ENCODE results near the gene HIP1R. TPM values are rescaled to one million over a fixed set of nuclear protein-coding genes. Genes with fewer than 3 reads are reported as not detected.

Gene HIP1R
- total and polyA plus RNA-seq, 11 donors = 14.9 to 49.5 (median 19.6) TPM

GRCh38 chr12:122845865-122846621 lies 10.8 kb downstream of the HIP1R start:
- H3K4me3 ChIP-seq = no peak overlapping the region
- TF ChIP-seq POLR2A (IDR thresholded peaks at IDR 0.05) = no peak
- no peak for TF ChIP-seq CTCF (IDR thresholded peaks at IDR 0.05)
- peaks cover 0 to 49% (median 28%) of the 10 kb centered on the region in 12 donors for H3K4me1 ChIP-seq
- H3K27me3 ChIP-seq = no peaks in the 10 kb centered on the region
- DNase-seq (no peak), ATAC-seq (no peak)
- intact Hi-C loops (cut with DNase I) = loop anchor here in 1 of 10 donors (10.0 kb wide), 1 partner anchor 51 kb away; no protein-coding TSS in a partner anchor
- no peak overlapping the region for H3K27ac ChIP-seq
- peaks cover 0 to 5% (median 0%) of the 10 kb centered on the region in 9 donors for H3K36me3 ChIP-seq
- no peaks in the 10 kb centered on the region for H3K9me3 ChIP-seq
- 83 to 88% (median 84%) methylated on average over 10 to 14 of the region's 14 CpGs for WGBS, 4 donors

- no peak for ATAC-seq
- intact Hi-C loops (cut with DNase I) = loop anchor here in 1 of 10 donors (10.0 kb wide), 1 partner anchor 52 kb away; no protein-coding TSS in a partner anchor
- Histone ChIP-seq H3K27ac (no peak overlapping the region), H3K9me3 (no peaks in the 10 kb centered on the region), H3K27me3 (no peaks in the 10 kb centered on the region), H3K36me3 (peaks cover 0 to 5% (median 0%) of the 10 kb centered on the region in 9 donors), H3K4me1 (peaks cover 0 to 49% (median 26%) of the 10 kb centered on the region in 12 donors), H3K4me3 (no peak overlapping the region)
- 89 to 90% (median 90%) methylated on average over 9 to 27 of the region's 27 CpGs for WGBS, 4 donors
- DNase-seq = no peak
- no peak for TF ChIP-seq CTCF (IDR thresholded peaks at IDR 0.05)
- no peak for TF ChIP-seq POLR2A (IDR thresholded peaks at IDR 0.05)
These were observed 11.6 kb downstream of the HIP1R start for GRCh38 chr12:122846622-122847515.

GRCh38 chr12:122847516-122847836 lies 12.2 kb downstream of the HIP1R start:
- no peak for TF ChIP-seq CTCF (IDR thresholded peaks at IDR 0.05)
- TF ChIP-seq POLR2A (IDR thresholded peaks at IDR 0.05) = no peak

More at GRCh38 chr12:122847516-122847836, 12.2 kb downstream of the HIP1R start:
- H3K27ac ChIP-seq = no peak overlapping the region
- peaks cover 0 to 51% (median 25%) of the 10 kb centered on the region in 12 donors for H3K4me1 ChIP-seq
- no peaks in the 10 kb centered on the region for H3K27me3 ChIP-seq
- no peak overlapping the region for H3K4me3 ChIP-seq
- no peak for ATAC-seq
- no peak for DNase-seq
- H3K9me3 ChIP-seq = no peaks in the 10 kb centered on the region
- 89 to 100% (median 91%) methylated on average over 4 to 5 of the region's 5 CpGs for WGBS, 4 donors
- H3K36me3 ChIP-seq = peaks cover 0 to 5% (median 0%) of the 10 kb centered on the region in 9 donors
- intact Hi-C loops (cut with DNase I) = loop anchor here in 1 of 10 donors (10.0 kb wide), 1 partner anchor 53 kb away; no protein-coding TSS in a partner anchor

All from heart left ventricle (tissue), 16 donors.